ENCODE measurements around the gene TUBB6. TPM values are rescaled to one million over a fixed set of nuclear protein-coding genes. Genes with fewer than 3 reads are reported as not detected.

TUBB6 gene
- 187 to 231 TPM (median 203 TPM) in 5 replicates for total RNA-seq (2022; extraction: Qiagen RNA extraction)

DNA sequence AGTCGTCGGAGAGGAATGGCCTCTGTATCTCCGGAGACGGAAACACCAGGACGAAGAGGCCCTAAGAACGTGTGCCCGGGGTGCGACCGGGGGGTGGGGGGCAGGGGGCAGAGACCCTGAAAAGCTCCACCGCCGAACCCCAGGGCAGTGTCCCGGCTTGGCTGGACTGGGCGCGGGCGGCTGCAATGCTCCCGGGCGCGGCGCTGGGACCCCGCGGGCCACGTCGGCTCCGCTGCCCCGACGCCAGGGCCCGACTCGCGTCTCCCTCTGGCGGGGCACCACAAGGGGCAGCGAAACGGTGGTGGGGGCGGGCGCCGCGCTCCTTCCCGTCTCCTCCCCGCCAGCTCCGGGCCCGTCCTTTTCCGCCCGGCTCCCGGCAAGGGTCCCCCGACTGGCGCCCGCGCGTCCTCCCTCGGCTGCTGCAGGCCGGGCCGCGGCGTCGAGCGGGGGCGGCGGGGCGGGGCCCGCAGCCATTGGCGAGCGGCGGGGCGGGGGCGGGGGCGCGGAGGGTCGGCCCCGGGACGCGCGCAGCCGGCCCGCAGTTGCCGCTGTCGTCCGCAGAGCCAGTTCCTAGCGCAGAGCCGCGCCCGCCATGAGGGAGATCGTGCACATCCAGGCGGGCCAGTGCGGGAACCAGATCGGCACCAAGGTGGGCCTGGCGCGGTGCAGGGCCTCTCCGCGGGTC is at the start of gene TUBB6:
Gene TUBB6, plus strand, starts transcription at position 541 of the 685 bp plus-strand sequence. Its CDS starts 52 bp downstream, at position 593.

Other genes starting within 250 kb of the TUBB6 start
- not detected in 5 replicates for gene ANKRD62, start 214.4 kb upstream of the TUBB6 start, total RNA-seq (2022; extraction: Qiagen RNA extraction)
- gene CIDEA, start 53.9 kb upstream of the TUBB6 start, total RNA-seq (2022; extraction: Qiagen RNA extraction), result not detected in 5 replicates
- gene AFG3L2, start 69.0 kb downstream of the TUBB6 start, total RNA-seq (2022; extraction: Qiagen RNA extraction), result 38.3 to 45.2 TPM (median 39.1 TPM) in 5 replicates
- 5.1 to 7.4 TPM (median 6.3 TPM) in 5 replicates for gene PRELID3A, start 99.7 kb downstream of the TUBB6 start, total RNA-seq (2022; extraction: Qiagen RNA extraction)

Measured in A549 treated with dexamethasone at 1 μM for 4 hours (cell line).